ENCODE data around the gene PTGS1.

DNA sequence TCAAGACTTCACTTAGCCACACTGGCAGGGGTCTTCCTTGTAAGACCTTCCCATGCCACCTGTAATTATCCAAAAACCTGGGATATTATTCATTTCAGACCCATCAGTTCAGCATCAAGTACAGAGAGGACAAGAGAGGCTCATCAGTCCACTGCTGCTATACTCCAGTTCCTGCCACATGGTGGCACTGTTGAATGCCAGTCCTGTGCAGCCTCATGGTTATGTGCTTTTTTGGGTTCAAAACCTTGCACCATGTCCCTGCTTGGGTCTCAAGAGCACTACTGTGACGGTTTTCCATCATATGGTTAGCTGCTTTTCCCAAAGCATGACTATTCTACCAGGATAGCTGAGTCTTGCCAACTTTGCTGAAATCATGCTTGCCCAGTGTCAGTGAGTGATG is 8.5 kb downstream of the PTGS1 start:
- TF ChIP-seq POLR2A (IDR thresholded peaks at IDR 0.05) (no peak), POLR2AphosphoS5 (IDR thresholded peaks at IDR 0.05) (no peak), EP300 (IDR thresholded peaks at IDR 0.05) (no peak)
- TF ChIP-seq, protein P1, sequence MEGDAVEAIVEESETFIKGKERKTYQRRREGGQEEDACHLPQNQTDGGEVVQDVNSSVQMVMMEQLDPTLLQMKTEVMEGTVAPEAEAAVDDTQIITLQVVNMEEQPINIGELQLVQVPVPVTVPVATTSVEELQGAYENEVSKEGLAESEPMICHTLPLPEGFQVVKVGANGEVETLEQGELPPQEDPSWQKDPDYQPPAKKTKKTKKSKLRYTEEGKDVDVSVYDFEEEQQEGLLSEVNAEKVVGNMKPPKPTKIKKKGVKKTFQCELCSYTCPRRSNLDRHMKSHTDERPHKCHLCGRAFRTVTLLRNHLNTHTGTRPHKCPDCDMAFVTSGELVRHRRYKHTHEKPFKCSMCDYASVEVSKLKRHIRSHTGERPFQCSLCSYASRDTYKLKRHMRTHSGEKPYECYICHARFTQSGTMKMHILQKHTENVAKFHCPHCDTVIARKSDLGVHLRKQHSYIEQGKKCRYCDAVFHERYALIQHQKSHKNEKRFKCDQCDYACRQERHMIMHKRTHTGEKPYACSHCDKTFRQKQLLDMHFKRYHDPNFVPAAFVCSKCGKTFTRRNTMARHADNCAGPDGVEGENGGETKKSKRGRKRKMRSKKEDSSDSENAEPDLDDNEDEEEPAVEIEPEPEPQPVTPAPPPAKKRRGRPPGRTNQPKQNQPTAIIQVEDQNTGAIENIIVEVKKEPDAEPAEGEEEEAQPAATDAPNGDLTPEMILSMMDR (IDR thresholded peaks at IDR 0.05): no peak

Measured in upper lobe of left lung (tissue), 4 donors.